HG03159 (cell line): ENCODE data around the gene RNF224.
"Not testable (repeated sequence)": the region's sequence is repeated elsewhere in the genome, so short reads cannot be mapped to it uniquely, and the experiment has no call there.

Source experiments
- ATAC-seq: cut with Tn5 transposase; IDR thresholded peaks from one replicate; pipeline ENCODE4 v1.9.1; 2021; ENCODE audit warnings: mild to moderate bottlenecking, moderate library complexity; ENCODE audit not compliant: unreplicated experiment

Gene RNF224

DNA sequence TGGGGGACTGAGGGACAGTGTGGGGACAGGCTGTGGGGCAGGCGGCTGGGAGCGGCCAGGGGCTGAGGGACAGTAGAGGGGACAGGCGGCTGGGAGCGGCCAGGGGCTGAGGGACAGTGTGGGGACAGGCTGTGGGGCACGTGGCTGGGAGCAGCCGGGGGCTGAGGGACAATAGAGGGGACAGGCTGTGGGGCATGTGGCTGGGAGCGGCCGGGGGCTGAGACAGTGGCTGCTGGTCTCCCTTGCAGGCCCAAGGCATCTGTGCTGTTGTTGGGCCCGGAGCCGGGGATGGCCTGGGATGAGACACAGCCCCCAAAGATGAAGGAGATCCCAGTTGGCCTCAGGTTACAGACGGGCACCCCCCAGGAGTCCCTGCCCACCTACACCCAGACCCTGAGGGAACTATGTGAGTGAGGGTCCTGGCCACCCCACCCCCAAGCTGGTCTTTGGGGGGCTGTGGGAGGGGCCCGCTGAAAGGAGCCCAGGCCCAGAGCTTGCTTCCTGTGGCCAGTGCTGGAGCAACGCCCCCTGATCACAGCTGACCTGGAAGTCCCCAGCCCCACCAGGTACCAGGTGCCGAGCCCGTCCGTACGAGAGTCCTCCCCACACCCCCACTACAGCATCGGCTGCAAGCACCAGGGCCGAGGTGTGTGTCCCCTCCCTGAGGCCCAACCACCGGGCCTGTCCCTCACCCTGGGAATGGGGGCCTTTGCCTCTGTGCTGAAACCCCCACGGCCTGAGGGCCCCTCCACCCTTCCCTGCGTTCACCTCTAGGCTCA lies 24.4 kb downstream of the RNF224 start:
- no peak for ATAC-seq

DNA sequence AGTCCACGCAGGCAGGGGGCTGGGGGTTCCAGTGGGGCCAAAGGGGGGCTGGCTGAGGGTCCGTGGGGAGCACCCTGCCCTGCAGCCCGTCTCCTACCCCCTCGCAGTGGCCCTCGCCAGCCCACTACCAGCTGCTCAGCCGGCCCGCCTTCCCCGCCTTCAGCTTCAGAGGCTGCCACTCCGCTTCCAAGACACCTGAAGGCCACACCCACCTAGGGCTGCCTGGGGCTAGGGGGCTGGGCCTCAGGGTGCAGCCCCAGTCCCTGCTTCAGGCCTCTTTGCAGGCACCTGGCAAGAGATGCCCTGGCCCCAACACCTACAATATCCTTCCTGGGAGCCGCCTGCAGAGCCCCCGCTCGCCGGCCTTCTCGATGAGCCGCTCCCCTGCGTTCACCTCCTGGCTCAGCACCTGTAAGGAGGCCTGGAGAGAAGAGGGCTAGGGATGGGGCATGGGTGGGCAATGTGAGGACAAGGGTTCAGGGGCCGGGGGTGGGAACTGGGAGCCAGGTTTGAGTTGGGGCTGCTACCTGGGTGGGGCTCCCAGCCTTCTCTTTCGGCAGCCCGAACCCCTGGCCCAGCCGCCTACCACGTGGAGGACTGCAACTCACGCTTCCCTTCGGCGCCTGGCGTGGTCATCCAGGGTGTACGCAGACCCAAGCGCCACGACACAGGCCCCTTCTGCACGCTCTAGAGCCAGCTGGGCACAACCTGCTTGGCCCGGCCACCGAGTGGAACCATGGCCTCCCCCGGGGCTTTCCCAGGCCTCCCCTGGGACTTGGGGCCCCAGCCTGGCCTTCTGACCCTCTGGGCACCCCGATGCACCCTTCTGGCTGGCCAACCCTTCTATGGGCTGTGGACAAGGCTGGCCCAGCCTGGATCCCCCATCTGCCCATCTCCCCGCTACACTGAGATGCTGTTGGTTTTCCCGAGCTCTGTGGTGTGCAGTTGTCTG lies 25.5 kb downstream of the RNF224 start:
- ATAC-seq = no peak

DNA sequence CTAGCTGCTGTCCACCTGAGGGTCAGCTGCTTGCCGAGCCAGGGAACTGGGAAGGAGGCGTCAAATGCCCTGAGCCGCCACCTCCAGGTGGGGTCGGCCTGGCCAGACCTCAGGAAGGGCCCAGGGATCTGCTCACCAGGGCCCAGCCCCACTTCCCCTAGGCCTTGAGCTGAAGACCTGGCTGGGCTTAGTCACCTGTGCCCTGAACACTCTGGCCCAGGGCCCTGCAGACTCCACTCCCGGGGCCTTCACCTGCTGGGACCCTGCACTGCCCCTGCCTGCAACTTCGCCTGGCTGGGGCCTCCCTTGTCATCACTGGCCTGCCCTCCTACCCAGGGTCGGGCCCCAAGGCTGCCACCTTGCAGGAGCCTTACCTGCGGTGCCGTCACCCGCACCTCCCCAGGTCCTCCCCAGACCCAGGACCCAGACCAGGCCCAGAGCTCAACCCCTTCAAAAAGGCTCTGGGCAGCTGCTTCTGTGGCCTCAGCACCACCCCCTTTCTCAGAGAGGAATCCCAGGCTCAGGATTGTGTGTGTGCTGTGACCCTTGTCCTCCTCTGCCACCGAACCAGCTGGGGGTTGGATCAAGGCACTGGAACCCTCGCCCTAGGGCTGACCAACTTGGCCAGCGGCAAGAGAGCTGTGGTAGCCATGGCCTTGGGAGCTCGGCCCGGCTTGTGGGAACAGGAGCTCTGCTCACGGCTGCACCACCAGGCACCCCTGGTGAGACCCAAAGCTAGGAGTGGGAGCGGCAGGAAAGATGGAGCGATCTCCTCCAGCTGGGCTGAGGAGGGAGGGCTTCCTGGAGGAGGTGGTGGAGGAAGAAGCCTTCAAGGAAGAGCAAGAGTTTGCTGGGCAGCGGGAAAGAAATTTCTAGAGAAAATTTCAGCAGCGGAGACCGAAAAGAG lies 26.7 kb downstream of the RNF224 start:
- ATAC-seq = no peak

DNA sequence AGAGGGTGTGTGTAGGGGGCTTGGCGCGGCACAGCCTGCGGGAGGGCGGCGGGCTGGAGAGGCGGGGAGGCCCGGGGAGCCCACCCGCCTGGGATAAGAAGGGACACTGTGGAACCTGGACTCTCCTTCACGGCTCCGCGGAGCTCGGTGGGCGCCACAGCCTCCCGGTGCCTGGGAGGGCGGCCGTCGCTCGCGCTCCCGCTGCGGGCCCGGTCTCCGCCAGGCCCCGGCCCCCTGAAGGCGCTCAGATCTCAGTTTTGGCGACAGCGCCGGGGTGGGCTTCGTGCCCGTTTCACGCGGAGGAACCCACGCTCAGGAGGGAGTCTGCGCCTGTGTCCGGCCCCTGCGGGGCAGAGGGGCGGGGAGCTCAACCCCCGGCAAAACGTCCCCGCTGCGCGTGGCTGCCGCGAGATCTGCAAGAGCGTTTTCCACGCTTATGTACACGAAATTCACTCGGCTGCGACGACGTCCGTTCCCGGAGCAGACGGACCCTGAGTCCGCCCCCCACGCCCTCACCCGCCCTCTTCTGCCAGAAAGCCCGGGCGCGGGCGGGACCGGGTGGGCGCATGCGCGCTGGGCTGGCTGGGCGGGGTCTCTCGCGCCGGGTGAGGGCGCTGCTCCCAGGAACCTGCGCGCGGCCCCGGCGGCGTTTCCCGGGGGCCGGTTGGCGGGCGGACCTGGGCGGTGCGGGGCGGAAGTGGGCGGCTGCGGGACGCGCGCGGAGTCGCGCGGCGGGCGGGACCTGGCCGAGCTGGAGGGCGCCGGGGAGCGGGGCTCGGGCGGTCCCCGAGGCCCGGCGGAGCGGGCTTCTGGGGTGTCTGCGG lies 27.5 kb downstream of the RNF224 start, which contains the start of gene NELFB:
Gene NELFB, plus strand, starts transcription at position 704 of the 824 bp plus-strand sequence.
- peak; percentile 79 for ATAC-seq

DNA sequence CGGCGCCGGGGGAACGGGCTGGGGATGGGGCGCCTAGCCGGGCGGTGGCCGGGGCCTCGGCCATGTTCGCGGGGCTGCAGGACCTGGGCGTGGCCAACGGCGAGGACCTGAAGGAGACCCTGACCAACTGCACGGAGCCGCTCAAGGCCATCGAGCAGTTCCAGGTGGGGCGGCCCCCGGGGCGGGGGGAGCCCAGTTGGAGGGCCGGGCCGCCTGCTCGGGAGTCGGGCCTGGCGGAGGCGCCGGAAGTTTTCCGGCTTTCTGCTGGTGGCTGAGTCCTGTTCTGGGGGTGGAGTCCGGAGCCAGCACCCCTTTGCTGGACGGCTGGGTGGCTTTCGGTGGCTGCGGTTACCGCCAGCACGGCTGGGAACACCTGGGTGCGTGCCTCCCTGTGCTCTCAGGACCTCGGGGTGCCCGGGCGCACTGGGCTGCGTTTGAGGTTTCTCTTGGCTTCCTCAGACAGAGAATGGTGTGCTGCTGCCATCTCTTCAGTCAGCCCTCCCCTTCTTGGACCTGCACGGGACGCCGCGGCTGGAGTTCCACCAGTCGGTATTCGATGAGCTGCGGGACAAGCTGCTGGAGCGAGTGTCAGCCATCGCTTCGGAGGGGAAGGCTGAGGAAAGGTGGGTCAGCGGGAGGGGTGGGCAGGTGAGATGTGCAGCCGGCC lies 28.3 kb downstream of the RNF224 start:
- peak; percentile 18 for ATAC-seq

DNA sequence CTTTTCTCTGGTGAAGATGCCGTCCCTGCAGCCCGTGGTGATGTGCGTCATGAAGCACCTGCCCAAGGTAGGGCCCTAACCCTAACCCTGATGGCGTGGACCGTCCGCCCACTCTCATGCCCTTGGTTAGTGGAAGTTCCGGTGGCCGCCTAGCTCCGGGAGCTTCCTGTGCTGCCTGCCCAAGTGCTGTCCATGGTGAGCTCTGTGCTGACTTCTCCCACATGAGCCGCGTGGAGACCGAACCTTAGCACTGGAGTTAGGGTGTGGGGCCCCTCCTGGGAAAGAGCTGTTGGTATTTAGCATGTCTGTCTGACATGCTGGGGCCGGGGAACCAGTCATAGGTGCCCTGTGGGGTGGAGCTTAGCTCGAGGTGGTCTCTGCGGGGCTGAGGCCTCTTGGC lies 29.1 kb downstream of the RNF224 start:
- ATAC-seq = no peak

DNA sequence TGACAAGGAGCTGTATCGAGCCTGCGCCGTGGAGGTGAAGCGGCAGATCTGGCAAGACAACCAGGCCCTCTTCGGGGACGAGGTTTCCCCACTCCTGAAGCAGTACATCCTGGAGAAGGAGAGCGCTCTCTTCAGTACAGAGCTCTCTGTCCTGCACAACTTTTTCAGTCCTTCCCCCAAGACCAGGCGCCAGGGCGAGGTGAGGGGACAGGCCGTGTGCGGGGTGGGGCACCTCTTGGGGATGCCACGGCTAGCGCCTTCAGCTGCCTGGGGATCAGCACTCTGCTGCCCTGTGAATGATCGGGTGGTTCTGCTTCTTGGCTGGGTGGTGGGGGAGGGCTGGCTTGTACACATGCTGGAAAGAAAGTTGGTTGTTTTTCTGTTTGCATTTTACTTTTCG lies 29.6 kb downstream of the RNF224 start:
- ATAC-seq = no peak

DNA sequence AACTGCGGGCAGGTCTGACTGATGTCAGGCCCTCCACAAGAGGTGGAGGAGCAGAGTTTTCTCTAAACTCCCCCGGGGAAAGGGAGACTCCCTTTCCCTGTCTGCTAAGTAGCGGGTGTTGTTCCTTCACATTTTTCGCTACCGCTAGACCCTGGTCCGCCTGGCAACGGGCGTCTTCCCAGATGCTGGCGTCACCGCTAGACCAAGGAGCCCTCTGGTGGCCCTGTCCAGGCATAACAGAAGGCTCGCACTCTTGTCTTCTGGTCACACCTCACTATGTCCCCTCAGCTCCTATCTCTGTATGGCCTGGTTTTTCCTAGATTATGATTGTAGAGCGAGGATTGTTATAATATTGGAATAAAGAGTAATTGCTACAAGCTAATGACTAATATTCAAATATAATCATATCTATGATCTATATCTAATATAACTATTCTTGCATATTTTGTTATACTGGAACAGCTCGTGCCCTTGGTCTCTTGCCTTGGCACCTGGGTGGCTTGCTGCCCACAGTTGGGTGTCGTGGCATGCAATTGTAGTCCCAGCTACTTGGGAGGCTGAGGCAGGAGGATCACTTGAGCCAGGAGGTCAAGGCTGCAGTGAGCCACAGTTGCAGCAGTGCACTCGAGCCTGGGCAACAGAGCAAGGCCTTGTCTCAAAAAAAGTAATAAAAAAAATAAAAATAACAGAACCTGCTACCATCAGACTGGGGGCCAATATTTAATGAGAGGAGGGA lies 35.0 kb downstream of the RNF224 start:
- not testable (repeated sequence) for ATAC-seq

DNA sequence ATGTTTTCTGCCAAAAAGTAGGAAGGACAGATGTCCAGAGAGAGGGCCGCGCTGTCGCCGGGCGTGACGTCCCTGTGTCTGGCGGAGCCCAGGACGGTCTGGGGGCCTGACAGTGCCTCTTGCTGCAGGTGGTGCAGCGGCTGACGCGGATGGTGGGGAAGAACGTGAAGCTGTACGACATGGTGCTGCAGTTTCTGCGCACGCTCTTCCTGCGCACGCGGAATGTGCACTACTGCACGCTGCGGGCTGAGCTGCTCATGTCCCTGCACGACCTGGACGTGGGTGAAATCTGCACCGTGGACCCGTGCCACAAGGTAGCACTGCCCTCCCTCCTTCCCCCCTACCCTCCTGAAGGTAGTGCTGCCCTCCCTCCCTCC lies 35.6 kb downstream of the RNF224 start:
- ATAC-seq = no peak

DNA sequence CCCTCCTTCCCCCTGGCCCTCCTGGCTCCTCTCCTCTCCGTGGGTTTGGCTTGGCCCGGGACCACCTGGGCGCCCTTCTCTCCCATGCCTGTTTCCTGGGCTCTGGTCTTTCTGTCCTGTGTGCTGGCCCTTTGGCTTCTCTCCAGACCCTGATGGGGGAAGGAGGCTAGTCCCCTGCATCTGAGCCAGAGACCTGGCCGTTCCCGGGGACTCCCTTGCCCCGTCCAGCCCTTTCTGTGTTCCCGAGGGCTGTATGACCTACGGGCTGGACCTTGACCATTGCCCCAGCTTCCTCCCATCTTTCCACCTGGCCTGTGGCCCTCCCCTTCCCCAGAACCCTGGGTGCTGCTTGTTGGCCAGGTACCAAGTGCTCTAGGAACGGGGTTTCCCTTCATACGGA lies 36.2 kb downstream of the RNF224 start:
- no peak for ATAC-seq

DNA sequence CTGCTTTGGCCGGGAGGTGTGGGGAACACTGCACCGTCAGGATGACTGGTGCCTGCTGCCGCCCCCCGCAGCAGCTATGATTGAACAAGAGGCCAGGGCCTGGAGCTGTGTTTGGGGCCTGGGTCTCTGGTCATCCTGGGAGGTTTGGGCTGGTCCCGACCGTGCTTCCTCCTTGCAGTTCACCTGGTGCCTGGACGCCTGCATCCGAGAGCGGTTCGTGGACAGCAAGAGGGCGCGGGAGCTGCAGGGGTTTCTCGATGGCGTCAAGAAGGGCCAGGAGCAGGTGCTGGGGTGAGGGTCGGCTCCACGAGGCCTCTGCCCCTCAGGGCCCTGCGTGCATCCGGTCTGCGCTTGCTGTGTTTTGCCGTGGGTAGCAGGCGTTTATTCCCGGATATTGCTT lies 36.8 kb downstream of the RNF224 start:
- no peak for ATAC-seq

DNA sequence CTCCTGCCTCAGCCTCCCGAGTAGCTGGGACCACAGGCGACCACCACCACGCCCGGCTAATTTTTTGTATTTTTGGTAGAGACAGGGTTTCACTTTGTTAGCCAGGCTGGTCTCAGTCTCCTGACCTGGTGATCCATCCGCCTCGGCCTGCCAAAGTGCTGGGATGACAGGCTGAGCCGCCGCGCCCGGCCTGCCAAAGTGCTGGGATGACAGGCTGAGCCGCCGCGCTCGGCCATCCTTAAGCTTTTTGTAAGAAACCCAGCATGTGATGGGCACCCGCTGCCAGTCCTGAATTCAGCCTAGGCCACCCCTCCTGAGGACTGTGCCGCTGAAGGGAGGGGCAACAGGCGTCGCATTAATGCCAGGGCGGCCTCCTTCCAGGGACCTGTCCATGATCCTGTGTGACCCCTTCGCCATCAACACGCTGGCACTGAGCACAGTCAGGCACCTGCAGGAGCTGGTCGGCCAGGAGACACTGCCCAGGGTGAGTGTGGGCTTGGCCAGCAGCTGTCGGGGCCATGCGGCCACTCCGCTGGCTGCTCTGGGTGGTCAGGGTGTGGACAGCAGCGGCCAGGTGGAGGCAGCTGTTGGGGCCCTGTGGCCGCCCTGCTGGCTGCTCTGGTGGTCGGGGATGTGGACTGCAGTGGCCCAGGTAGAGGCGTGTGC lies 38.3 kb downstream of the RNF224 start:
- ATAC-seq = no peak

DNA sequence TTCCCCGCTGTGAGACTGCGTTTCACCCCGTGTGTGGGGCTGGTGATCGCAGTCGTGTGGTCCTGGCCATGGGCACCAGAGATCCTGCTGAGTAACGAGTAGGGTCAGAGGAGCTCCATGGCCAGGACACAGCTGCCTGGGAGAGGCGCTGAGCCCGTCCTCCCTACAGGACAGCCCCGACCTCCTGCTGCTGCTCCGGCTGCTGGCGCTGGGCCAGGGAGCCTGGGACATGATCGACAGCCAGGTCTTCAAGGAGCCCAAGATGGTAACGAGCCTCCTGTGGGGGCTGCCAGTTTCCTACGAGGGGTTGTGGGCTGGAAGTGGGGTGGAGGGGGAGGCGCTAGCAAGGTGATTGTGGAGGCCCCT lies 38.8 kb downstream of the RNF224 start:
- ATAC-seq = no peak

DNA sequence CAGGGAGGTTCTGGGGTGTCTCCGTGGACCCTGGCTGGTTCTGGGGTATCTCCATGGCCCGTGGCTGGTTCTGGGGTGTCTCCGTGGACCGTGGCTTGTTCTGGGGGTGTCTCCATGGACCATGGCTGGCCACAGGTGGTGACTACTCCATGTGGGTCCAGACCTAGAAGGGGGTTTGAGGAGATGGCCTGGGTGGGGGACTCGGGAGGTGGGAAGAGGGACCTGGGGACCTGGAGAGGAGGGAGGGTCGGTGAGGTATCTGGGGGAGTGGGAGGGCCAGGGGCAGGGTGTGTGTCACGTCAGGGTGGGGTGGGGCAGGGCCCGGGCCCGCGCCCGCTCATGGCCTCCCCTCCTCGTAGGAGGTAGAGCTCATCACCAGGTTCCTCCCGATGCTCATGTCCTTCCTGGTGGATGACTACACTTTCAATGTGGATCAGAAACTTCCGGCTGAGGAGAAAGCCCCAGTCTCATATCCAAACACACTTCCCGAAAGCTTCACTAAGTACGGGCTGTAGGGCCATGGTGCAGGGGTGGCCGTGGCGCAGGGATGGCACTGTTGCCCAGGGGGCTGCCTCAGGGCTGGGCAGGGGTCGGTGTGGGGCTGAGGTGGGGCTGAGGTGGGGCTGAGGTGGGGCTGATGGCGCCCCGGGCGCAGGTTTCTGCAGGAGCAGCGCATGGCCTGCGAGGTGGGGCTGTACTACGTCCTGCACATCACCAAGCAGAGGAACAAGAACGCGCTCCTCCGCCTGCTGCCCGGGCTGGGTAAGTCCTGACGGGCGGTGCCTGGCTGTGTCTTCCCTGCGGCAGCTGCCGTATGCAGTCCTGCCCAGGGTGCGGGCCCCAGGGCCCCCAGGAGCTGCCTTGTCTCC lies 39.5 kb downstream of the RNF224 start:
- no peak for ATAC-seq

DNA sequence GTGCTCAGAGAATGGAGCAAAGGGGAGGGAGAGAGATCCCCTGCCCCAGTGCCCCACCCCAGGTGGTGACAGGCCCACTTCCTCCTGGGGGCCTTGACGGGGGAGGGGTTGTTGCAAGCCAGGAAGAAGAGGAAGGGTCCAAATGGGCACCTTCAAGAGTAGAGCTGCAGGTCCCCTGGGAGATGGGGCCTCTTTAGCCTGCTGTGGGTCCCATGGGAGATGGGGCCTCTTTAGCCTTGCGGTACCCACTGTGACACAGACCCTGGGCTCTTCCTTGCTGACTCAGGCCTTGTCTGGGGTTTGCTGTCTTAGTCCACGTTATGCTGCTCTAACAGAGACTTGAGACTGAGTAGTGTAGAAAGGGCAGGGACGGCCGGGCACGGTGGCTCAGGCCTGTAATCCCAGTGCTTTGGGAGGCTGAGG lies 40.6 kb downstream of the RNF224 start:
- no peak for ATAC-seq

DNA sequence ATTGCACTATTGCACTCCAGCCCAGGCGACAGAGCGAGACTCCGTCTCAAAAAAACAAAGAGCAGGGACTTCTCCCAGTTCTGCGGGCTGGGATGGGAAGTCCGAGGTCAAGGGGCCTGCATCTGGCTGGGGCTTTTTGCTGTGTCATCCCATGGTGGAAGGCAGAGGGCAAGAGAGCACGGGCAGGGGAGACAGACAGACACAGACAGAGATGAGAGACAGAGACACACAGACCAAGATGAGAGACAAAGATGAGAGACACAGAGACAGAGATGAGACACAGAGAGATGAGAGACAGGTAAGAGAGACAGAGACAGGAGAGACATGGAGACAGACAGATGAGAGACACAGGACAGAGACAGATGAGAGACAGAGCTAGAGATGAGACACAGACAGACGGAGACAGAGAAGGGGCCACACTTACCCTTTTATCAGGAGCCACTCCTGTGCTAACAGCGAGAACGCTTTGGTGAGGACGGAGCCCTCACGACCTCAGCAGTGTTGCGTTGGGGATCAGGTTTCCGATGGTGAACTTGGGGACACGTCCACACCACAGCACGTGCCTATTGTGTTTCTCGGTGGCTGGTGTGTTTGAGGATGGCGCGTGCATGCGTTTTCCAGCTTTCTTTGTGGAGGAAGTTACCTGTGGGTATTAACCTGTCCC lies 41.4 kb downstream of the RNF224 start:
- ATAC-seq = no peak

DNA sequence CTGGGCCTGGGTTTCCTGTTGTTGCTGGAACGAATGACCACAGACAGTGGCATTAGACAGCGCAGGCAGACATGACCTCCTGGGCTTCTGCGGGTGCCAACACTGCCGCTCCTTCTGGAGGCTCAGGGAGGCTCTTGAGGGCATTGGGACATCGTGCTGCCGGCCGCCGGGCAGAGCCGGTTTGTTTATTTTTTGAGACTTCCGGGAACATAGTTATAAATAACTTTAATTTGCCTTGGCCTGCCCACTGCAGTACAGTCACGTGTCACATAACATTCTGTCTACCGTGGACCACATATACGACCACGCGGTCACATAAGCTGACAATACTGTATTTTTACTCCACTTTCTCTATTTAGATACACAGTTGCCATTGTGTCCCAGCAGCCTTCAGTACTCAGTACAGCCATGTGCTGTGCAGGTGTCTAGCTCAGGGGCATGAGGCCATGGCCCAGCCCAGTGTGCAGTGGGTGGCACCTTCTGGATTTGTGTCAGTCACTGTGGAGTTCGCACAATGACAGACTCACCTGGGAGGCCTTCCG lies 42.0 kb downstream of the RNF224 start:
- ATAC-seq = no peak
